ENCODE data around the gene FADS3. TPM values are rescaled to one million over a fixed set of nuclear protein-coding genes. Genes with fewer than 3 reads are reported as not detected.

FADS3 gene
- total and polyA plus RNA-seq, 2 of the 4 experiments (the other 2 are of a cell fraction), result 54.5 to 110 TPM

DNA sequence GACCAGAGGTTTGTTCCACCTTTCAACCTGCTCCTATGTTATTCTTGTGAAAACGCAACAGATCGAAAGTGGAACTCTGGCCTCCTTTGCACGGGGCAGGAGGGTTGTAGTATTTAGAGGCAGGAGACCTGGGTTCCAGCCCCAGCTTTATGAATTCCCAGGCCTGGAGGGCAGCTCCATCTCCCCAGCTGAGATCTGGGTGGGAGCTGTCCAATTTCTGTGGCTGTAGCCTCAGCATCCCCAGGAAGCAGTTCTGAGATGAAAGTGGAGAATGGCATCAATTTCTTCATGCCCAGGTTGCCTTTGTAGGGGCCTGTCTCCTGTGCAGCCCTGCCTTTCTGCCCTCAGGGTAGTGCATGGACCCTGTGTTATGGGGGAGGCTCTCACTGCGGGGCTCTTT lies 59.1 kb downstream of the FADS3 start:
- no peak for DNase-seq
- peaks cover 24% of the 10 kb centered on the region for H3K9me1 ChIP-seq (ENCODE audit: insufficient read depth, low read length)
- H2AK9ac ChIP-seq (replicated peaks; ENCODE audit: low read depth, low read length, poor library complexity), result no peak overlapping the region
- no peak overlapping the region for H2BK5ac ChIP-seq (ENCODE audit: low read depth, low read length, poor library complexity, severe bottlenecking)
- BruUV-seq (replicated peaks), result no TSS peak
- H4K5ac ChIP-seq (ENCODE audit: low read depth, low read length), result no peak overlapping the region
- H3K4me2 ChIP-seq (ENCODE audit: low read depth, low read length), result no peak overlapping the region
- no peak overlapping the region for H2BK15ac ChIP-seq (ENCODE audit: low read depth, low read length)
- no peak overlapping the region for H3K4me3 ChIP-seq (ENCODE audit: insufficient read depth, low read depth, low read length)
- TF ChIP-seq RCOR1 (IDR thresholded peaks at IDR 0.05; ENCODE audit: insufficient replicate concordance, low read length), result no peak
- no peak for TF ChIP-seq MAZ (IDR thresholded peaks at IDR 0.05; ENCODE audit: borderline replicate concordance, low read depth, low read length)
- TF ChIP-seq POLR2A (IDR thresholded peaks at IDR 0.05; ENCODE audit: low read depth, low read length), result no peak
- TF ChIP-seq NFE2L2 (IDR thresholded peaks at IDR 0.05; ENCODE audit: low read depth, low read length), result no peak
- TF ChIP-seq MXI1 (IDR thresholded peaks at IDR 0.05; ENCODE audit: borderline replicate concordance, low read depth, low read length), result no peak
- no peak for TF ChIP-seq FOS (IDR thresholded peaks at IDR 0.05; ENCODE audit: low read depth, low read length)
- TF ChIP-seq MAFK (IDR thresholded peaks at IDR 0.05; ENCODE audit: low read depth, low read length), result no peak
- no peak for TF ChIP-seq USF2 (IDR thresholded peaks at IDR 0.05; ENCODE audit: low read depth, low read length)
- no peak for TF ChIP-seq ELK1 (IDR thresholded peaks at IDR 0.05; ENCODE audit: borderline replicate concordance, low read depth, low read length)
- TF ChIP-seq RFX5 (IDR thresholded peaks at IDR 0.05; ENCODE audit: low read depth, low read length), result no peak
- TF ChIP-seq RAD21 (IDR thresholded peaks at IDR 0.05; ENCODE audit: low read length), result no peak
- TF ChIP-seq, protein P1, sequence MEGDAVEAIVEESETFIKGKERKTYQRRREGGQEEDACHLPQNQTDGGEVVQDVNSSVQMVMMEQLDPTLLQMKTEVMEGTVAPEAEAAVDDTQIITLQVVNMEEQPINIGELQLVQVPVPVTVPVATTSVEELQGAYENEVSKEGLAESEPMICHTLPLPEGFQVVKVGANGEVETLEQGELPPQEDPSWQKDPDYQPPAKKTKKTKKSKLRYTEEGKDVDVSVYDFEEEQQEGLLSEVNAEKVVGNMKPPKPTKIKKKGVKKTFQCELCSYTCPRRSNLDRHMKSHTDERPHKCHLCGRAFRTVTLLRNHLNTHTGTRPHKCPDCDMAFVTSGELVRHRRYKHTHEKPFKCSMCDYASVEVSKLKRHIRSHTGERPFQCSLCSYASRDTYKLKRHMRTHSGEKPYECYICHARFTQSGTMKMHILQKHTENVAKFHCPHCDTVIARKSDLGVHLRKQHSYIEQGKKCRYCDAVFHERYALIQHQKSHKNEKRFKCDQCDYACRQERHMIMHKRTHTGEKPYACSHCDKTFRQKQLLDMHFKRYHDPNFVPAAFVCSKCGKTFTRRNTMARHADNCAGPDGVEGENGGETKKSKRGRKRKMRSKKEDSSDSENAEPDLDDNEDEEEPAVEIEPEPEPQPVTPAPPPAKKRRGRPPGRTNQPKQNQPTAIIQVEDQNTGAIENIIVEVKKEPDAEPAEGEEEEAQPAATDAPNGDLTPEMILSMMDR (conservative IDR thresholded peaks at IDR 0.05; ENCODE audit: low read depth, low read length), result no peak
- TF ChIP-seq SMC3 (IDR thresholded peaks at IDR 0.05; ENCODE audit: low read depth, low read length), result no peak
- TF ChIP-seq CEBPB (IDR thresholded peaks at IDR 0.05; ENCODE audit: low read depth, low read length), result no peak
- no peak for TF ChIP-seq BHLHE40 (IDR thresholded peaks at IDR 0.05; ENCODE audit: low read depth, low read length)
- no peak for TF ChIP-seq CHD1 (IDR thresholded peaks at IDR 0.05; ENCODE audit: low read depth, low read length)
- H3K56ac ChIP-seq (ENCODE audit: extremely low read depth, insufficient read depth, low read length), result no peak overlapping the region
- no peak overlapping the region for H3K14ac ChIP-seq (replicated peaks; ENCODE audit: low read depth, low read length)
- no peak overlapping the region for H2BK120ac ChIP-seq (ENCODE audit: low read depth, low read length)
- ChIA-PET POLR2A (ENCODE audit: unreplicated experiment) (no interaction called here), CTCF (interaction anchor here (1.4 kb wide), 1 partner anchor 276 kb away, joined by 3 read pairs; no protein-coding TSS in a partner anchor)
- H3K27me3 ChIP-seq (ENCODE audit: control insufficient read depth, insufficient read depth, low read length), result no peaks in the 10 kb centered on the region
- dilution Hi-C loops (cut with HindIII; ENCODE audit: low sequenced_read_pairs, unreplicated experiment) (no loop called here), intact Hi-C loops (cut with micrococcal nuclease) (no loop called here), in situ Hi-C loops (cut with MboI; ENCODE audit: low sequenced_read_pairs) (no loop called here)
- H3K79me1 ChIP-seq (ENCODE audit: low read depth in 1 of 2, low read length in 2 of 2), result peaks cover 20 to 82% of the 10 kb centered on the region in 2 experiments
- no peak overlapping the region for H2AFZ ChIP-seq (replicated peaks; ENCODE audit: low read length, poor library complexity)
- no peak overlapping the region for H3K23ac ChIP-seq (ENCODE audit: low read depth, low read length)
- peaks cover 16% of the 10 kb centered on the region; the same call in 1 of the 2 replicates for H3K4me1 ChIP-seq (ENCODE audit: control insufficient read depth, insufficient read depth, low read length)
- no CpG with 5 or more reads among the region's 4 CpGs for WGBS, 2 experiments (ENCODE audit: extremely low coverage in 2 of 2, insufficient read length in 1 of 2)
- H3K27ac ChIP-seq (ENCODE audit: insufficient read depth, low read length), result no peak overlapping the region
- no peak overlapping the region for H3K18ac ChIP-seq (ENCODE audit: low read depth, low read length)
- H4K20me1 ChIP-seq (ENCODE audit: insufficient read depth, low read length), result peaks cover 45% of the 10 kb centered on the region; the same call in 1 of the 2 replicates
- no peak overlapping the region for H3K9ac ChIP-seq (ENCODE audit: low read depth, low read length)
- H2AK5ac ChIP-seq (ENCODE audit: low read depth, low read length), result no peak overlapping the region
- no peaks in the 10 kb centered on the region for H3K9me3 ChIP-seq (ENCODE audit: control insufficient read depth, insufficient read depth, low read length)
- no peak overlapping the region for H4K91ac ChIP-seq (ENCODE audit: insufficient read depth, low read depth, low read length)
- H2BK20ac ChIP-seq (ENCODE audit: low read depth, low read length), result no peak overlapping the region
- no peak for ATAC-seq (ENCODE audit: low read depth)
- no peak overlapping the region for H3K4ac ChIP-seq (ENCODE audit: low read depth, low read length)
- H4K8ac ChIP-seq (ENCODE audit: low read depth in 2 of 2, low read length in 2 of 2), result no peak overlapping the region
- peaks cover under 1% of the 10 kb centered on the region; the same call in 1 of the 2 replicates for H3K36me3 ChIP-seq (ENCODE audit: control insufficient read depth, insufficient read depth, low read length)
